AG08396 (cell line): ENCODE data around the gene WFS1.

Source experiments
- DNase-seq: peaks from one replicate; pipeline ENCODE4 v3.0.0; 2012; ENCODE audit warnings: low spot score, mixed read lengths

Gene WFS1

GRCh38 chr4:6324999-6325787 lies 55.5 kb downstream of the WFS1 start:
- no peak for DNase-seq

- DNase-seq = no peak
These were observed 56.2 kb downstream of the WFS1 start for GRCh38 chr4:6325788-6326290.

GRCh38 chr4:6326312-6327060 lies 56.8 kb downstream of the WFS1 start:
- DNase-seq = no peak

GRCh38 chr4:6327220-6327917 lies 57.7 kb downstream of the WFS1 start:
- peak; percentile 90 for DNase-seq

GRCh38 chr4:6328526-6328925 lies 58.9 kb downstream of the WFS1 start:
- no peak for DNase-seq

GRCh38 chr4:6329478-6330383 lies 60.1 kb downstream of the WFS1 start:
- no peak for DNase-seq

- no peak for DNase-seq
These were observed 60.7 kb downstream of the WFS1 start for GRCh38 chr4:6330384-6330767.

- DNase-seq = peak; percentile 37
These were observed 61.4 kb downstream of the WFS1 start for GRCh38 chr4:6331018-6331417.

GRCh38 chr4:6331468-6331867 lies 61.8 kb downstream of the WFS1 start:
- DNase-seq = no peak

GRCh38 chr4:6332042-6332668 lies 62.5 kb downstream of the WFS1 start:
- peak; percentile 69 for DNase-seq

GRCh38 chr4:6332669-6333050 lies 63.0 kb downstream of the WFS1 start:
- DNase-seq = no peak

- no peak for DNase-seq
These were observed 63.9 kb downstream of the WFS1 start for GRCh38 chr4:6333301-6334202.

GRCh38 chr4:6334203-6334887 lies 64.7 kb downstream of the WFS1 start:
- no peak for DNase-seq

GRCh38 chr4:6335040-6335590 lies 65.5 kb downstream of the WFS1 start:
- no peak for DNase-seq

- no peak for DNase-seq
These were observed 66.5 kb downstream of the WFS1 start for GRCh38 chr4:6336166-6336565.

- no peak for DNase-seq
These were observed 67.8 kb downstream of the WFS1 start for GRCh38 chr4:6337331-6337935.

- no peak for DNase-seq
These were observed 68.7 kb downstream of the WFS1 start for GRCh38 chr4:6338175-6338950.
